Measurements from ENCODE around the gene CLDN34. TPM values are rescaled to one million over a fixed set of nuclear protein-coding genes. Genes with fewer than 3 reads are reported as not detected.

Gene CLDN34
- total RNA-seq, 2 experiments from 2014 or later, result not detected

- Mint-ChIP-seq H3K36me3 (no peaks in the 10 kb centered on the region), H3K9me3 (no peaks in the 10 kb centered on the region), H3K4me1 (ENCODE audit: low read depth) (peaks cover 2% of the 10 kb centered on the region), H3K27ac (no peak overlapping the region), H3K4me3 (no peak overlapping the region), H3K27me3 (peaks cover 29% of the 10 kb centered on the region)
- DNase-seq, result no peak
- ChIA-PET POLR2A (no interaction called here), CTCF (no interaction called here)
- intact Hi-C loops (cut with micrococcal nuclease), result no loop called here
Observed at GRCh38 chrX:9947131-9947794, 19.9 kb upstream of the CLDN34 start.

DNA sequence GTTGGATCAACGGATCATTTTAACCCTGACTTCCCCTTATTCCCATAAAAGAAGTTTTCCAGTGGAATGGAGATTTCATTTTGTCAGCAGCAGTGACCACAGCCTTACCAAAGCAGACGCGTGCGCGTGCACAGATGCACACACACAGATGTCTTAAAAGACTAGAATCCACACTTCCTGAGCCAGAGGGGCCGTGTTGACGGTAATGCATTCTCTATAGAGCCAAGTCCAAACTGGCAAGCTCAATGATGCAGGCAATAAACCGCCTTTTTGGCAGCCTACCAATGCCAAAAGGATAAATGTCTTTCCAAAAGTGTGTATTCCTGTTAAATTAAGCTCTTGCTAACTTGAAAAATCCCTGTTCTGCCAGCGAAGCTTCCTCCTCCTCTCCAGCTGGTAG lies 18.8 kb upstream of the CLDN34 start:
- no peak for DNase-seq
- no peaks in the 10 kb centered on the region for H3K4me1 Mint-ChIP-seq (ENCODE audit: low read depth)
- no peaks in the 10 kb centered on the region for H3K36me3 Mint-ChIP-seq
- intact Hi-C loops (cut with micrococcal nuclease), result no loop called here
- H3K9me3 Mint-ChIP-seq, result peaks cover 3% of the 10 kb centered on the region
- peaks cover 26% of the 10 kb centered on the region for H3K27me3 Mint-ChIP-seq
- no peak overlapping the region for H3K4me3 Mint-ChIP-seq
- CTCF ChIA-PET, result no interaction called here
- no peak overlapping the region for H3K27ac Mint-ChIP-seq
- POLR2A ChIA-PET, result no interaction called here

DNA sequence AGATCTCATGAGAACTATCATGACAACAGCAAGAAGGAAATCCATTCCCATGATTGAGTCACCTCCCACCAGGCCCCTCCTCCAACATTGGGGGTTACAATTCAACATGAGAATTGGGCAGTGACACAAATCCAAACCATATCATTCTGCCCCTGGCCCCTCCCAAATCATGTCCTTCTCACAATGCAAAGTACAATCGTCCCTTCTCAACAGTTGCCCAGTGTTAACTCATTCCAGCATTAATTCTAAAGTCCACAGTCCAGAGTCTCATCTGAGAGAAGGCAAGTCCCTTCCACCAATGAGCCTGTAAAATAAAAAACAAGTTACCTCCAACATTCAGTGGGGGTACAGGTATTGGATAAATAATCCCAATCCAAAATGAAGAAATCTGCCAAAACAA lies 14.9 kb upstream of the CLDN34 start:
- DNase-seq, result no peak
- Mint-ChIP-seq H3K4me1 (ENCODE audit: low read depth) (no peaks in the 10 kb centered on the region), H3K4me3 (no peak overlapping the region), H3K9me3 (peaks cover 12% of the 10 kb centered on the region), H3K36me3 (no peaks in the 10 kb centered on the region), H3K27me3 (peaks cover 20% of the 10 kb centered on the region), H3K27ac (no peak overlapping the region)
- intact Hi-C loops (cut with micrococcal nuclease), result no loop called here
- CTCF ChIA-PET, result no interaction called here
- POLR2A ChIA-PET, result no interaction called here

- Mint-ChIP-seq H3K4me3 (no peak overlapping the region), H3K4me1 (ENCODE audit: low read depth) (no peaks in the 10 kb centered on the region)
Observed at GRCh38 chrX:9953396-9953795, 13.8 kb upstream of the CLDN34 start.

GRCh38 chrX:9955506-9955905 lies 11.7 kb upstream of the CLDN34 start:
- POLR2A ChIA-PET, result no interaction called here
- H3K27me3 Mint-ChIP-seq, result peaks cover 10% of the 10 kb centered on the region

More at GRCh38 chrX:9953396-9953795, 13.8 kb upstream of the CLDN34 start:
- DNase-seq, result no peak
- Mint-ChIP-seq H3K27ac (no peak overlapping the region), H3K36me3 (no peaks in the 10 kb centered on the region), H3K9me3 (peaks cover 12% of the 10 kb centered on the region), H3K27me3 (peaks cover 12% of the 10 kb centered on the region)
- POLR2A ChIA-PET, result no interaction called here
- intact Hi-C loops (cut with micrococcal nuclease), result no loop called here
- CTCF ChIA-PET, result no interaction called here

GRCh38 chrX:9957743-9958142 lies 9.4 kb upstream of the CLDN34 start:
- no peak overlapping the region for H3K27ac Mint-ChIP-seq
- DNase-seq, result no peak

More at GRCh38 chrX:9955506-9955905, 11.7 kb upstream of the CLDN34 start:
- Mint-ChIP-seq H3K36me3 (no peaks in the 10 kb centered on the region), H3K9me3 (peaks cover 12% of the 10 kb centered on the region), H3K4me3 (no peak overlapping the region), H3K27ac (no peak overlapping the region), H3K4me1 (ENCODE audit: low read depth) (no peaks in the 10 kb centered on the region)
- no peak for DNase-seq
- CTCF ChIA-PET, result no interaction called here
- intact Hi-C loops (cut with micrococcal nuclease), result no loop called here

GRCh38 chrX:9958183-9958582 lies 9.0 kb upstream of the CLDN34 start:
- POLR2A ChIA-PET, result no interaction called here
- intact Hi-C loops (cut with micrococcal nuclease), result no loop called here
- DNase-seq, result no peak
- no peaks in the 10 kb centered on the region for H3K36me3 Mint-ChIP-seq
- no peaks in the 10 kb centered on the region for H3K4me1 Mint-ChIP-seq (ENCODE audit: low read depth)
- peaks cover 7% of the 10 kb centered on the region for H3K27me3 Mint-ChIP-seq
- H3K27ac Mint-ChIP-seq, result no peak overlapping the region
- CTCF ChIA-PET, result no interaction called here
- peaks cover 10% of the 10 kb centered on the region for H3K9me3 Mint-ChIP-seq
- no peak overlapping the region for H3K4me3 Mint-ChIP-seq

More at GRCh38 chrX:9957743-9958142, 9.4 kb upstream of the CLDN34 start:
- Mint-ChIP-seq H3K9me3 (peaks cover 12% of the 10 kb centered on the region), H3K4me1 (ENCODE audit: low read depth) (no peaks in the 10 kb centered on the region), H3K27me3 (peaks cover 7% of the 10 kb centered on the region), H3K4me3 (no peak overlapping the region), H3K36me3 (no peaks in the 10 kb centered on the region)
- ChIA-PET CTCF (no interaction called here), POLR2A (no interaction called here)
- intact Hi-C loops (cut with micrococcal nuclease), result no loop called here

DNA sequence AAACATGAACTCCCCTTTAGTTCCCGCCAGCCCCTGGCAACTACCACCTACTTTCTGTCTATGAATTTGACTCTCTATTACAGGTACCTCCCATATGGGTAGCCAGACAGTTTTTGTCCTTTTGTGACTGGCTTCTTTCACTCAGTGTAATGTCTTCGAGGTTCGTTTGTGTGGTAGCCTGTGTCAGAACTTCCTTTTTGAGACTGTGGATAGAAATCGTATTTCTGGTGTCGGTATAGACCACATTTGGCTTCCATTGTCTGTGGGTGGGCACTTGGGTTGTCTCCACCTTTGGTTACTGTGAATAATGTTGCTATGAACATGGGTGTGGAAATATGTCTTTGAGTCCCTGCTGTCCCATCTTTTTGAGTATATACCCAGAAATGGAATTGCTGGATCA lies 5.4 kb upstream of the CLDN34 start:
- H3K9me3 Mint-ChIP-seq, result no peaks in the 10 kb centered on the region
- ChIA-PET POLR2A (no interaction called here), CTCF (no interaction called here)
- no peak overlapping the region for H3K4me3 Mint-ChIP-seq
- no peaks in the 10 kb centered on the region for H3K4me1 Mint-ChIP-seq (ENCODE audit: low read depth)
- H3K27ac Mint-ChIP-seq, result no peak overlapping the region
- intact Hi-C loops (cut with micrococcal nuclease), result no loop called here
- H3K36me3 Mint-ChIP-seq, result no peaks in the 10 kb centered on the region
- H3K27me3 Mint-ChIP-seq, result peaks cover 11% of the 10 kb centered on the region
- DNase-seq, result no peak

- H3K9me3 Mint-ChIP-seq, result no peaks in the 10 kb centered on the region
- no peak for DNase-seq
- no peaks in the 10 kb centered on the region for H3K4me1 Mint-ChIP-seq (ENCODE audit: low read depth)
- ChIA-PET CTCF (interaction anchor here (1.2 kb wide), 1 partner anchor 142 kb away, joined by 3 read pairs; no protein-coding TSS in a partner anchor), POLR2A (no interaction called here)
- intact Hi-C loops (cut with micrococcal nuclease), result no loop called here
- H3K27ac Mint-ChIP-seq, result no peak overlapping the region
- H3K27me3 Mint-ChIP-seq, result no peaks in the 10 kb centered on the region
- no peaks in the 10 kb centered on the region for H3K36me3 Mint-ChIP-seq
- no peak overlapping the region for H3K4me3 Mint-ChIP-seq
Observed at GRCh38 chrX:9977635-9978034, 10.5 kb downstream of the CLDN34 start.

DNA sequence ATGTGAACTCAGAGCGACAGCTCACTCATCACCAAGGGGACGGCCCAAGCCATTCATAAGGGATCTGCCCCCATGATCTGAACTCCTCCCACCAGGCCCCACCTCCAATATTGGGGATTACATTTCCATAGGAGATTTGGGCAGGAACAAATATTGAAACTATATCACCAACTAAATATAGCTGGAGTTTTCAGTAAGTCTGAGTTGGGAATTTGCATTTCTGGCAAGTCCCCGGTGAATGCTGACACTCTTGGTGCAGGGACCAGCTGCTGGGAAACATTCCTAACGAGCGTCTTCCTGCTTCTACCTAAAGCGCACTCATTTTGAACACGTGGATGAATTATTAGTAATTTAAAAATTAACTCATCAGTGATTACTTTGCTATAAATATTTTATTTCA lies 13.2 kb downstream of the CLDN34 start:
- no peaks in the 10 kb centered on the region for H3K4me1 Mint-ChIP-seq (ENCODE audit: low read depth)
- H3K36me3 Mint-ChIP-seq, result no peaks in the 10 kb centered on the region
- no peak overlapping the region for H3K27ac Mint-ChIP-seq
- H3K4me3 Mint-ChIP-seq, result no peak overlapping the region
- H3K9me3 Mint-ChIP-seq, result no peaks in the 10 kb centered on the region
- H3K27me3 Mint-ChIP-seq, result no peaks in the 10 kb centered on the region
- no peak for DNase-seq
- intact Hi-C loops (cut with micrococcal nuclease), result no loop called here
- POLR2A ChIA-PET, result no interaction called here
- CTCF ChIA-PET, result no interaction called here

- no peak overlapping the region for H3K27ac Mint-ChIP-seq
- H3K27me3 Mint-ChIP-seq, result no peaks in the 10 kb centered on the region
- no peaks in the 10 kb centered on the region for H3K9me3 Mint-ChIP-seq
- no peak overlapping the region for H3K4me3 Mint-ChIP-seq
- intact Hi-C loops (cut with micrococcal nuclease), result no loop called here
- H3K36me3 Mint-ChIP-seq, result no peaks in the 10 kb centered on the region
- no peaks in the 10 kb centered on the region for H3K4me1 Mint-ChIP-seq (ENCODE audit: low read depth)
- DNase-seq, result no peak
- ChIA-PET CTCF (interaction anchor here (3.0 kb wide), 1 partner anchor 139 kb away, joined by 10 read pairs; no protein-coding TSS in a partner anchor), POLR2A (no interaction called here)
Observed at GRCh38 chrX:9980927-9981326, 13.8 kb downstream of the CLDN34 start.

- H3K27me3 Mint-ChIP-seq, result no peaks in the 10 kb centered on the region
- no peak overlapping the region for H3K27ac Mint-ChIP-seq
- intact Hi-C loops (cut with micrococcal nuclease), result no loop called here
- H3K4me3 Mint-ChIP-seq, result no peak overlapping the region
- no peak for DNase-seq
- ChIA-PET CTCF (interaction anchor here (3.0 kb wide), 1 partner anchor 136 kb away, joined by 10 read pairs; no protein-coding TSS in a partner anchor), POLR2A (no interaction called here)
- no peaks in the 10 kb centered on the region for H3K9me3 Mint-ChIP-seq
- H3K4me1 Mint-ChIP-seq (ENCODE audit: low read depth), result no peaks in the 10 kb centered on the region
- H3K36me3 Mint-ChIP-seq, result no peaks in the 10 kb centered on the region
Observed at GRCh38 chrX:9983441-9983840, 16.3 kb downstream of the CLDN34 start.

DNA sequence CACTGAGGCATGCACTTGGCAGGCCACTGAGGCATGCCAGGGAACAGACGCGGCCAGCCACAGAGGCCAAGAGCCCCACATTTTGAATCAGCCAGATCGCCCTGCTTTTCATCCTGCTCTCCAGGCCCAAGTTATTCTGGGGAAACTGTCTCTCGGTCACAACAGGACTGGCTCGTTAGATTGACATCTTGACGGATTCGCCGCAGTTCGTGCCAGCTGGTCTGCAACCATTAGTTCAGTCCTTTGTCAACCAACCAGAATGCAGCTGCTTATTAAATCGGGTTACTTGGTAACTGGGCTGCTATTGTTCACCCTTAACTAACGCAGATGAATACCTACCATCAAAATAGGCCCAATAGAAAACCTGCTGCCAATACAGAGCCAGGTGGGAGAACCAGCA lies 16.7 kb downstream of the CLDN34 start:
- H3K4me3 Mint-ChIP-seq, result no peak overlapping the region
- H3K36me3 Mint-ChIP-seq, result no peaks in the 10 kb centered on the region
- intact Hi-C loops (cut with micrococcal nuclease), result no loop called here
- no peak overlapping the region for H3K27ac Mint-ChIP-seq
- H3K27me3 Mint-ChIP-seq, result no peaks in the 10 kb centered on the region
- CTCF ChIA-PET, result interaction anchor here (1.1 to 3.0 kb wide), 2 partner anchors 12 to 136 kb away, joined by 3 to 10 read pairs; no protein-coding TSS in a partner anchor
- no peaks in the 10 kb centered on the region for H3K4me1 Mint-ChIP-seq (ENCODE audit: low read depth)
- H3K9me3 Mint-ChIP-seq, result no peaks in the 10 kb centered on the region
- no peak for DNase-seq
- POLR2A ChIA-PET, result no interaction called here
